OCI-LY1 (cell line): Measurements from ENCODE around the gene VPS45.
A peak's percentile ranks its signal among the peaks of the same experiment; 100 is the strongest.

ENCODE experiments used
- H2AFZ ChIP-seq: fragments of 200-600 bp; sonication (generic), shearing (Covaris generic); 2 replicates; pipeline ENCODE4 v1.6.0; 2014; ENCODE audit warnings: antibody characterized with exemption, mild to moderate bottlenecking, low read length
- H3F3A ChIP-seq: fragments of 200-600 bp; sonication (generic), shearing (Covaris generic); 2 replicates; pipeline ENCODE4 v1.6.0; 2014; ENCODE audit warnings: mild to moderate bottlenecking, antibody characterized with exemption, low read length, moderate library complexity; ENCODE audit not compliant: insufficient read depth
- H3K27ac ChIP-seq: fragments of 200-600 bp; sonication (generic); 2 replicates; pipeline ENCODE4 v1.5.1; 2014; ENCODE audit warnings: low read length, mixed run types, mild to moderate bottlenecking, low read depth; ENCODE audit not compliant: poor library complexity, severe bottlenecking
- H3K27me3 ChIP-seq: fragments of 200-600 bp; sonication (generic); 2 replicates; pipeline ENCODE4 v1.6.0; 2014; ENCODE audit warnings: antibody characterized with exemption, mild to moderate bottlenecking, low read length, moderate library complexity; ENCODE audit not compliant: insufficient read depth
- H3K36me3 ChIP-seq: fragments of 200-600 bp; sonication (generic); 2 replicates; pipeline ENCODE4 v1.6.1; 2014; ENCODE audit warnings: mild to moderate bottlenecking, antibody characterized with exemption, low read length, moderate library complexity, mixed read lengths; ENCODE audit not compliant: insufficient read depth
- H3K4me1 ChIP-seq: fragments of 200-600 bp; sonication (generic); 2 replicates; pipeline ENCODE4 v1.5.1; 2014; ENCODE audit warnings: mild to moderate bottlenecking, low read length, moderate library complexity; ENCODE audit not compliant: insufficient read depth, severe bottlenecking
- H3K4me2 ChIP-seq: fragments of 200-600 bp; sonication (generic), shearing (Covaris generic); 2 replicates; pipeline ENCODE4 v1.6.1; 2014; ENCODE audit warnings: low read length
- H3K4me3 ChIP-seq: fragments of 200-600 bp; sonication (generic); 2 replicates; pipeline ENCODE4 v1.5.1; 2014; ENCODE audit warnings: low read length, low read depth, mild to moderate bottlenecking, mixed read lengths; ENCODE audit not compliant: poor library complexity, severe bottlenecking
- H3K79me2 ChIP-seq: fragments of 200-600 bp; shearing (Covaris generic); 2 replicates; pipeline ENCODE4 v1.6.1; 2016; ENCODE audit warnings: mixed run types, low read length, mixed read lengths; ENCODE audit not compliant: insufficient read depth
- H3K9ac ChIP-seq: fragments of 200-600 bp; sonication (generic), shearing (Covaris generic); 2 replicates; pipeline ENCODE4 v1.6.1; 2014; ENCODE audit warnings: mild to moderate bottlenecking, low read length, mixed read lengths
- H3K9me2 ChIP-seq: fragments of 200-600 bp; sonication (generic), shearing (Covaris generic); 2 replicates; pipeline ENCODE4 v1.6.1; 2014; ENCODE audit warnings: low read depth, mild to moderate bottlenecking, low read length, mixed read lengths
- H3K9me3 ChIP-seq: fragments of 200-600 bp; shearing (Covaris generic); 2 replicates; pipeline ENCODE4 v1.6.1; 2014; ENCODE audit warnings: low read length, mixed read lengths
- H4K20me1 ChIP-seq: fragments of 200-600 bp; sonication (generic), shearing (Covaris generic); 2 replicates; pipeline ENCODE4 v1.6.0; 2016; ENCODE audit warnings: mild to moderate bottlenecking, low read length; ENCODE audit not compliant: insufficient read depth
- EZH2 ChIP-seq: fragments of 200-600 bp; sonication (generic), shearing (Covaris generic); IDR thresholded peaks from 2 replicates; pipeline ENCODE4 v1.8.0; 2017; ENCODE audit warnings: borderline replicate concordance, mixed run types, mild to moderate bottlenecking, antibody characterized with exemption, low read length, moderate library complexity, mixed read lengths
- TF ChIP-seq, protein P1 (sequence below): fragments of 200-600 bp; sonication (generic), shearing (Covaris generic); IDR thresholded peaks from 2 replicates; pipeline ENCODE4 v1.5.1; 2017; ENCODE audit warnings: mild to moderate bottlenecking, antibody characterized with exemption, low read length, moderate library complexity, mixed read lengths

VPS45 gene

GRCh38 chr1:150164224-150164623 is 96.6 kb downstream of the VPS45 start:
- Histone ChIP-seq H3K36me3 (no peaks in the 10 kb centered on the region), H3K9me3 (no peaks in the 10 kb centered on the region), H3K27ac (no peak overlapping the region), H3K9ac (no peak overlapping the region), H3F3A (no peaks in the 10 kb centered on the region), H3K27me3 (no peaks in the 10 kb centered on the region), H3K9me2 (no peaks in the 10 kb centered on the region), H2AFZ (no peak overlapping the region), H4K20me1 (no peaks in the 10 kb centered on the region), H3K79me2 (no peaks in the 10 kb centered on the region), H3K4me2 (no peak overlapping the region), H3K4me1 (peaks cover 53% of the 10 kb centered on the region), H3K4me3 (no peak overlapping the region)
- TF ChIP-seq EZH2 = no peak
- TF ChIP-seq, protein P1, sequence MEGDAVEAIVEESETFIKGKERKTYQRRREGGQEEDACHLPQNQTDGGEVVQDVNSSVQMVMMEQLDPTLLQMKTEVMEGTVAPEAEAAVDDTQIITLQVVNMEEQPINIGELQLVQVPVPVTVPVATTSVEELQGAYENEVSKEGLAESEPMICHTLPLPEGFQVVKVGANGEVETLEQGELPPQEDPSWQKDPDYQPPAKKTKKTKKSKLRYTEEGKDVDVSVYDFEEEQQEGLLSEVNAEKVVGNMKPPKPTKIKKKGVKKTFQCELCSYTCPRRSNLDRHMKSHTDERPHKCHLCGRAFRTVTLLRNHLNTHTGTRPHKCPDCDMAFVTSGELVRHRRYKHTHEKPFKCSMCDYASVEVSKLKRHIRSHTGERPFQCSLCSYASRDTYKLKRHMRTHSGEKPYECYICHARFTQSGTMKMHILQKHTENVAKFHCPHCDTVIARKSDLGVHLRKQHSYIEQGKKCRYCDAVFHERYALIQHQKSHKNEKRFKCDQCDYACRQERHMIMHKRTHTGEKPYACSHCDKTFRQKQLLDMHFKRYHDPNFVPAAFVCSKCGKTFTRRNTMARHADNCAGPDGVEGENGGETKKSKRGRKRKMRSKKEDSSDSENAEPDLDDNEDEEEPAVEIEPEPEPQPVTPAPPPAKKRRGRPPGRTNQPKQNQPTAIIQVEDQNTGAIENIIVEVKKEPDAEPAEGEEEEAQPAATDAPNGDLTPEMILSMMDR = no peak

- Histone ChIP-seq H4K20me1 (no peaks in the 10 kb centered on the region), H3K9me3 (no peaks in the 10 kb centered on the region), H3K4me3 (no peak overlapping the region), H3K9ac (no peak overlapping the region), H3K9me2 (no peaks in the 10 kb centered on the region), H3K27me3 (no peaks in the 10 kb centered on the region), H3K4me1 (peaks cover 48% of the 10 kb centered on the region), H3K4me2 (no peak overlapping the region), H3K27ac (no peak overlapping the region), H3K36me3 (no peaks in the 10 kb centered on the region), H2AFZ (no peak overlapping the region), H3F3A (no peaks in the 10 kb centered on the region), H3K79me2 (no peaks in the 10 kb centered on the region)
- TF ChIP-seq, protein P1 = no peak
- no peak for TF ChIP-seq EZH2
Measured at GRCh38 chr1:150164779-150165178, 97.2 kb downstream of the VPS45 start.

DNA sequence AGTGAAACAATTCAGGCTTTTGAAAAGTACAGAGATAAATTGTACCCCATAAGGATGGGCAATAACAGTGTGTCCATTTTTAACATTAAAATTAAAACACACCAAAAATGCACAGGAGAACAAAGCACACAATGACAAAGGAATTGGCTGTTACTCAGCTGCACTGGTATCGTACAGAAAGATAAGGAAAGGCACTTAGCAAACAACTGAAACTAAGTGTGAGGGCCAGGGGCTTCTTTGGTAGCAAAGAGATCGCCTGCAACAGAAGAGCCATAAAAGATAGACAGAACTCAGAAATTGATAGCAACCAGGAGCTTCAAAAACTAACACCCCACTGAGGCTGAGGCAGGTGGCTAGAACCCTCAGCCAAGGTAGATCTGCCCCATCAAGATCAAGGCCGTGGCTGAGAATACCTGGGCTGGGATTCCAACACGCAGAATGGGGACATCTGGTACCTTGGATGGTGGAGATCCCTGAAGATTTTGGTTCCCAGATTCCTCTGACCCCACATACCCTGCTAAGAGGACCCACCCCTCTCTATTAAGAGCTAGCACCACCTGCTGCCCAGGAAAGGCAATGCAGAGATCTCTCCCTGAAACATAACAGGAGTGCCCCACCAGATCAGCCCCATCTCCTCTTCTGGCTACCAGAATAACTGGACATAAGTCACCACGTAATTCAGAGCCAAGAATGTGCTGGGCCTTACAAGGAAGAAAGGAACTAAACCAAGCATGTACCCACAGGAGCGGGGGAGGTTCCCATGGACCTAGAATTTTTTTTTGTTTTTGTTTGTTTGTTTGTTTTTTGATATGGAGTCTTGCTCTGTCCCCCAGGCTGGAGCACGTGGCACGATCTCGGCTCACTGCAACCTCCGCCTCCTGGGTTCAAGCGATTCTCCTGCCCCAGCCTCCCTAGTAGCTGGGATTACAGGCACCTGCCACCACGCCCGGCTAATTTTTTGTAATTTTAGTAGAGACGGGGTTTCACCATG is 98.3 kb downstream of the VPS45 start:
- Histone ChIP-seq H3K4me2 (no peak overlapping the region), H3F3A (no peaks in the 10 kb centered on the region), H3K9me2 (no peaks in the 10 kb centered on the region), H3K4me3 (no peak overlapping the region), H3K27ac (no peak overlapping the region), H3K79me2 (no peaks in the 10 kb centered on the region), H3K27me3 (no peaks in the 10 kb centered on the region), H4K20me1 (no peaks in the 10 kb centered on the region), H3K4me1 (peaks cover 36% of the 10 kb centered on the region), H2AFZ (no peak overlapping the region), H3K9ac (no peak overlapping the region), H3K36me3 (no peaks in the 10 kb centered on the region), H3K9me3 (no peaks in the 10 kb centered on the region)
- TF ChIP-seq EZH2 = no peak
- TF ChIP-seq, protein P1 = peak; percentile 82
